GM18520 (cell line): ENCODE data around the gene YAF2.
"Not testable (repeated sequence)": the region's sequence is repeated elsewhere in the genome, so short reads cannot be mapped to it uniquely, and the experiment has no call there.

Source experiments
- ATAC-seq: cut with Tn5 transposase; IDR thresholded peaks from one replicate; pipeline ENCODE4 v1.9.1; 2021; ENCODE audit not compliant: unreplicated experiment

YAF2 gene

GRCh38 chr12:42255221-42255865, 17.3 kb upstream of the YAF2 start:
- ATAC-seq, result no peak

DNA sequence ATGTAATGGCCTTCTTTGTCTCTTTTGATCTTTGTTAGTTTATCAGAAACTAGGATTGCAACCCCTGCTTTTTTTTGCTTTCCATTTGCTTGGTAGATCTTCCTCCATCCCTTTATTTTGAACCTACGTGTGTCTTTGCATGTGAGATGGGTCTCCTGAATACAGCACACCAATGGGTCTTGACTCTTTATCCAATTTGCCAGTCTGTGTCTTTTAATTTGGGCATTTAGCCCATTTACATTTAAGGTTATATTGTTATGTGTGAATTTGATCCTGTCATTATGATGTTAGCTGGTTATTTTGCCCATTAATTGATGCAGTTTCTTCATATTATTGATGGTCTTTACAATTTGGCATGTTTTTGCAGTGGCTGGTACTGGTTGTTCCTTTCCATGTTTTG, 14.6 kb upstream of the YAF2 start:
- ATAC-seq, result not testable (repeated sequence)

GRCh38 chr12:42249033-42249432, 11.0 kb upstream of the YAF2 start:
- ATAC-seq, result not testable (repeated sequence)

DNA sequence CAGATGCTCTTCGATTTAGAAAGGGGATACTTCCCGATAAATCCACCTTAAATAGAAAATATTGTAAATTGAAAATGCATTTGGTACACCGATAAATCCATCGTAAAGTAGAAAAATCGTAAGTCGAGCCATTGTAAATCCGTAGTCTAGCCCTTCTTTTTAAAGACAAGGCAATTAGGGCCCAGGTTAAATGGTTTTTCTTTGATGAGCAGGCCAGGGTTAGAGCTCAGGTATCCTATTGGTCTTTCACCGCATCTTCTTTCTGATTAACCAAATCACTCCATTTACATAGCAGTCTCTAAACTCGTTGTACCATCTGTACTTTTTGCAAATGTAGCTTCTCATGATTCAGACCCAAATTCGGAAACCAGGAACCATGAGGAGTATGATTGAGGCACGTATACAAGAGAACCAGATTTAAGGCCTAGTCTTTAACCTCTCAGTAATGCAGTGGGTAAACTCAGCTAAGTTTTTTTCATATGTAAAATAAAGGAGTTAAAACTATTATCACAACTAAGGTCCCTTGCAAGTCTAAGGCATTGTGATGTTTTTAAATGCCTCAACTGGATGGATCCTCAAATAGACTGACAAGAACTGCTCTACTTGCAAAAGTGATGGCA, 2.2 kb upstream of the YAF2 start:
- ATAC-seq, result no peak

DNA sequence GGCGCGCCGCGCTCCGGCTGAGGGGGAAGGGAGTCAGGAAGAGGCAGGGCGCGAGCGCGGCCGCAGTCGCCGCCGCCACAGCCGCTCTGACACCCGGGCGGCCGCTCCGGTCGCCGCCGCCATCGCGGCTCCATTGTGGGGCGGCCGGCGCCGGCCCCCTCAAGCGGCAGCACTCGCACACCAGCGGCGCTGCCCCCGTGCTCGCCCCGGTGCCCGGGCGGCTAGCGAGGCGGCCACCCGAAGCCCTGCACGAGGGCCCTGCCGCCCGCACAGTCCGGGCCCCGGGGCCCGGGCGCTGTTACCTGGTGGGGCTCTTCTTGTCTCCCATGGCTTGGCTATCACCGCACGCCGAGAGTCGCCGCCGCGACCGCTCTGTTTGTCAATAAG, 202 bp downstream of the YAF2 start:
- no peak for ATAC-seq

GRCh38 chr12:42237052-42237852, 796 bp downstream of the YAF2 start:
- ATAC-seq, result peak; percentile 75

- ATAC-seq, result no peak
Observed at GRCh38 chr12:42236017-42236416, 2.0 kb downstream of the YAF2 start.

DNA sequence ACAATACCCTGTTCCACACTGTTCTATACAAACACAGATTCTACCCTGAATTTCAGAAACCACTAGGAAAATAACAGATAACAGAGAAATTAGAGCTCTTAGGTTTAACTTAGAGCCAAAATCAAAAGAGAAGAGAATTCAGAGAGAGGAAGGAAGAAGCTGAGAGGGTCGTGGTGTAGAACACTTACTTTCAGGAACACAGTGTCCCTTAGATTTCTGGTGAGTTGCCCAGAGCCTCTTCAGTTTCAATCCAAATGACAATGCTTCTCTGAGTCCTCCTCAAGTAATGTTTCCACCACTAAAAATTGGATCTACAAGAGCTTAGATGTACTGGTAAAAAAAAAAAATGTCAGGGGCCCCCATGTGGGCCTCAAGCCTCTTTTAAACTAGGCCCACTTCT, 2.6 kb downstream of the YAF2 start:
- ATAC-seq, result no peak

- no peak for ATAC-seq
Observed at GRCh38 chr12:42234970-42235369, 3.1 kb downstream of the YAF2 start.

GRCh38 chr12:42227525-42227924, 10.5 kb downstream of the YAF2 start:
- ATAC-seq, result not testable (repeated sequence)

- not testable (repeated sequence) for ATAC-seq
Observed at GRCh38 chr12:42224501-42224900, 13.5 kb downstream of the YAF2 start.

- no peak for ATAC-seq
Observed at GRCh38 chr12:42222724-42223123, 15.3 kb downstream of the YAF2 start.

DNA sequence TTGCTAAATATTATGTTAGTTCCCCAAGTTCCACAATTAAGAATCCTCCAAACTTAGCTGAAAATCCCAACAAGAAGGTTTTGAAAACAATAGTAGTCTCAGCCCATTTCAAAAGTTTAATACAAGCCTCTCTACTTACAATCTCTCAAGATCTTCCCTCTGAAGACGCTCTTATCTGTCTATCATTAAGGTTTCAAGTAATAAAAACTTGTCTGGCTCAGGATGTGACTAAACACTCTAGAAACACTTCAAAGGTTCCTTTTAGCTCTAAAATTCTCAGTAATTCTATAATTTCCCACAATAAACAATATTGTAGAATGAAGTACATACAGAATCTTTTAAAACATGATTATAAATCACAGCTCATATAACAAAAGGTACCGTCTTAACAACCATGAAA, 16.3 kb downstream of the YAF2 start:
- ATAC-seq, result no peak

- no peak for ATAC-seq
Observed at GRCh38 chr12:42217656-42218055, 20.4 kb downstream of the YAF2 start.

DNA sequence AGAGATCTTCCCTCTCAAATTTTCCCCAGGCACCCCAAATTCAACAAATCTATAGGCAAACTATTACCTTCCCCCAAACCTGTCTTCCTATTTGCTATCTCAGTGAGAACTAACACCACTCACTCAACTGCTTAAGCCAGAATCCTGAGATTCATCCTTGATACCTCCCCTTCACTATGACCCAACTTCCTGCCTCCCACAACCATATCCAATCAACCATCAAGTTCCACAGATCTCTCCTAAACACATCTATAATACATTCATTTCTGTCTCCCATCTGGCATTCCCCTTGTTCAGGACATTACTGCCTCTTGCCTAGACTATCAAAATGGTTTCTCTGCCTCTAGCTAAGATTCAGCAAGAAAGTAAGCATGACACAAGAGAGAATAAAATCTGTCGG, 21.3 kb downstream of the YAF2 start:
- no peak for ATAC-seq

DNA sequence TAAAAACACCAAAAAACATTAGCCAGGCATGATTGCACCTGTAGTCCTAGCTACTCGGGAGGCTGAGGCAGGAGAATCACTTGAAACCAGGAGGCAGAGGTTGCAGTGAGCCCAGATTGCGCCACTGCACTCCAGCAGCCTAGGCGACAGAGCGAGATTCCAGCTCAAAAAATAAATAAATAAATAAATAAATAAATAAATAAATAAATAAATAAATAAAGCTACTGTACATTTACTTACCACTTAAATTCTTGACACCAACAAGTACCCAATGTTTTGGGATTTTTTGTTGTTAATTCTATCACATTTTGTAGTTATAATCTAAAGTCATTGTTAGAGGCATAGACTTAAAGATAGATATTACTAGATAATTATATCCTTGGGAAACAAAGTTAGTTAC, 22.3 kb downstream of the YAF2 start:
- ATAC-seq, result not testable (repeated sequence)

DNA sequence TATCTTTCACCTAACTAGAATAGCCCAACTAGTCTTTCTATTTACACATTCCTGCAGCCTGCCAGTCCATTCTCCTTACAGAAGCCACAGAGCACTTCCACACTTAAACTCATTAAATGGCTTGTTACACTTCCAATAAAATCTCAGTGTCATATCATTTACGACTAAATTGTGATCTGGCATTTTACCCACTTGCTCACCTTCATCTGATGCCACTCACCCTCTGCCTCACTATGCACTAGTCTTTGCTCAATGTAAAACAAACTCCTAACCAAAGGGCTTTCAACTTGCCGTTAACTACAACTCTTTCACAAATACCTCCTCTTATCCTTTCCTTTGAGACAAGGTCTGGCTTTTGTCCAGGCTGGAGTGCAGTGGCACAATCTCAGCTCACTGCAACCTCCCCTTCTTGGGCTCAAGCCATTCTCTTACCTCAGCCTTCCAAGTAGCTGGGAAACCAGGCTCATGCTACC, 24.1 kb downstream of the YAF2 start:
- ATAC-seq, result no peak

DNA sequence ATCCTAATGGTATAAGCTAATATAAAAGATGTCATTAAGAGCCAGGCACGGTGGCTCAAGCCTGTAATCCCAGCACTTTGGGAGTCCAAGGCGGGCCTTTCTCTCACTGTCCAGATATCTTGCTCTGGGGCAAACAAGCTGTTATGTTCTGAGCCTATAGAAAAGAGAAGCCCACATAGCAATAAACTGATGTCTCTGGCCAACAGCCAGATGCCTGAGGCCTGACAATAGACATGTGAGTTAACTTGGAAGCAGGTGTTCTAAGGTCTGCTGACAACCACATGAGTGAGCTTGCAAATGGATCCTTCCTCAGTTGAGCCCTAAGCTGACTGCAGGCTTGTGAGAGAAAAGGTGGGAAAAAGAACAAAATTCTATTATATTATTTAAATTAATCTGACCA, 25.0 kb downstream of the YAF2 start:
- ATAC-seq, result no peak

- peak; percentile 58 for ATAC-seq
Observed at GRCh38 chr12:42208574-42208973, 29.5 kb downstream of the YAF2 start.

GRCh38 chr12:42204819-42205218, 33.2 kb downstream of the YAF2 start:
- no peak for ATAC-seq

- ATAC-seq, result no peak
Observed at GRCh38 chr12:42204362-42204761, 33.7 kb downstream of the YAF2 start.

DNA sequence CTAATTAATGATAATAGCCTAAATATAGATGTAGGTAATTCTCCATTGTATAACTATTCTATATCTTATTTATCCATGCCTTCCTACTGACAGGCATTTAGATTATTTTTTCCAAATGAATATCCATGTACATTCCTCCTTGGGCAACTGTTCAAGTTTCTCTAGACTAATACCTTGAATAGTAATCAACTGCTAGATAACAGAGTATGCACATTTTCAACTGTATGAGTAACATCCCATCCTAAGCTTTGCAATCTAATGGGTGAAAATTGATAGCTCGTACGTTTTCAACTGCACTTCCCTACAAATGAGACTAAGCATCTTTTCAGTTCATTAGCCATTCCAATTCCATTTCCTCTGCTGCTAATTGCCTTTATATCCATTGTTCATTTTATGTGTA, 37.0 kb downstream of the YAF2 start:
- no peak for ATAC-seq
